NOMO-1 (cell line): ENCODE measurements around the gene CGN.

Experiments used
- DNase-seq, 2 experiments: peaks; one replicate each; lab custom pipeline; 2025; ENCODE audit not compliant: unreplicated experiment in 2 of 2; lab: John Stamatoyannopoulos, UW

The CGN gene

GRCh38 chr1:151499365-151499764 is 11.8 kb upstream of the CGN start:
- DNase-seq, result no peak

- no peak for DNase-seq
Observed at GRCh38 chr1:151499930-151500329, 11.3 kb upstream of the CGN start.

GRCh38 chr1:151501474-151501873 is 9.7 kb upstream of the CGN start:
- DNase-seq, result no peak

GRCh38 chr1:151502035-151502700 is 9.0 kb upstream of the CGN start:
- no peak for DNase-seq

GRCh38 chr1:151502859-151503780 is 8.1 kb upstream of the CGN start:
- no peak for DNase-seq

GRCh38 chr1:151504252-151504651 is 6.9 kb upstream of the CGN start:
- DNase-seq, result no peak

GRCh38 chr1:151504759-151505158 is 6.4 kb upstream of the CGN start:
- DNase-seq, result no peak

- DNase-seq, result no peak
Observed at GRCh38 chr1:151508833-151509232, 2.4 kb upstream of the CGN start.

GRCh38 chr1:151509350-151510019 is 1.7 kb upstream of the CGN start:
- no peak for DNase-seq

GRCh38 chr1:151510020-151510405 is 1.2 kb upstream of the CGN start:
- DNase-seq, result no peak

- no peak for DNase-seq
Observed at GRCh38 chr1:151510614-151510956, 602 bp upstream of the CGN start.

- no peak for DNase-seq
Observed at GRCh38 chr1:151511636-151512215, 539 bp downstream of the CGN start.

- no peak for DNase-seq
Observed at GRCh38 chr1:151512326-151512725, 1.1 kb downstream of the CGN start.

GRCh38 chr1:151512801-151513625 is 1.8 kb downstream of the CGN start:
- DNase-seq, result no peak

- no peak for DNase-seq
Observed at GRCh38 chr1:151513626-151514121, 2.5 kb downstream of the CGN start.

GRCh38 chr1:151514366-151514765 is 3.2 kb downstream of the CGN start:
- no peak for DNase-seq

GRCh38 chr1:151515265-151515664 is 4.1 kb downstream of the CGN start:
- no peak for DNase-seq

- DNase-seq, result no peak
Observed at GRCh38 chr1:151516031-151516511, 4.9 kb downstream of the CGN start.

GRCh38 chr1:151518431-151518830 is 7.2 kb downstream of the CGN start:
- DNase-seq, result no peak

GRCh38 chr1:151518936-151519335 is 7.7 kb downstream of the CGN start:
- DNase-seq, result no peak
